HCT116 (cell line): Measurements from ENCODE around the gene USP1. TPM values are rescaled to one million over a fixed set of nuclear protein-coding genes. Genes with fewer than 3 reads are reported as not detected.

Experiments
- ATAC-seq: fragments of 200-7000 bp; cut with Tn5 transposase; 2 replicates; pipeline ENCODE4 v1.9.1; 2020; ENCODE audit warnings: mild to moderate bottlenecking, moderate library complexity
- BruUV-seq: library from RNA; stranded (reverse); fragments of 400-500 nt; replicated peaks from 2 replicates; lab custom pipeline; 2021; lab: Mats Ljungman, UMichigan
- CTCF ChIA-PET: fragments of 300-600 bp; sonication (Branson Sonifier 250); formaldehyde crosslinking; loops from one replicate; lab custom pipeline; 2021; ENCODE audit warnings: antibody characterized with exemption; lab: Charles Lee
- POLR2A ChIA-PET: fragments of 300-600, 350-600 bp; sonication (Branson Sonifier 250); formaldehyde crosslinking; loops from one replicate; lab custom pipeline; 2021; ENCODE audit warnings: antibody characterized with exemption; lab: Charles Lee
- RAD21 ChIA-PET, 2 experiments: fragments of 300-600 bp; sonication (Branson Sonifier 250); formaldehyde crosslinking; loops; one replicate each; lab custom pipeline; 2023; ENCODE audit warnings: low total read pairs in 2 of 2; ENCODE audit not compliant: uncharacterized antibody in 2 of 2, unreplicated experiment in 2 of 2, low non-redundant PET in 1 of 2; lab: Charles Lee
- DNase-seq: peaks from one replicate; pipeline ENCODE4 v3.0.0-alpha.2; 2010; ENCODE audit warnings: low read depth, low spot score
- H2AFZ ChIP-seq: fragments of 200-600 bp; shearing (Covaris generic), sonication (generic); 2 replicates; pipeline ENCODE4 v1.6.1; 2017; ENCODE audit warnings: low read depth, mixed run types, mixed read lengths, antibody characterized with exemption, low read length; ENCODE audit not compliant: poor library complexity, severe bottlenecking
- H3K27ac ChIP-seq: 2 replicates; pipeline ENCODE4 v1.5.1; 2012; ENCODE audit warnings: low read depth, low read length
- H3K27me3 ChIP-seq: fragments of 200-600 bp; sonication (generic); 2 replicates; pipeline ENCODE4 v1.6.1; 2016; ENCODE audit warnings: mixed run types, low read length, mixed read lengths; ENCODE audit not compliant: insufficient read depth
- H3K36me3 ChIP-seq, 2 experiments: fragments of 200-500 bp in 1 of 2; fragments of 200-600 bp in 1 of 2; sonication (Bioruptor generic) in 1 of 2; sonication (generic) in 1 of 2; 2 replicates each; pipeline versions ENCODE4 v1.5.1 to v1.6.1; 2014 to 2016; ENCODE audit warnings: low read length in 2 of 2, inconsistent platforms in 1 of 2, mixed read lengths in 1 of 2, mixed run types in 1 of 2; ENCODE audit not compliant: insufficient read depth in 2 of 2, control insufficient read depth in 1 of 2
- H3K4me1 ChIP-seq, 2 experiments: fragments of 200-600 bp in 1 of 2; sonication (generic) in 1 of 2; 2 replicates each; pipeline versions ENCODE4 v1.5.1 to v1.6.1; 2012 to 2017; ENCODE audit warnings: low read length in 2 of 2, inconsistent platforms in 1 of 2, mild to moderate bottlenecking in 1 of 2, mixed read lengths in 1 of 2, mixed run types in 1 of 2, moderate library complexity in 1 of 2; ENCODE audit not compliant: insufficient read depth in 2 of 2, control insufficient read depth in 1 of 2
- H3K4me2 ChIP-seq: fragments of 200-600 bp; sonication (generic); 2 replicates; pipeline ENCODE4 v1.6.1; 2017; ENCODE audit warnings: mixed run types, low read length, mixed read lengths
- H3K4me3 ChIP-seq, 2 experiments: fragments of 200-600 bp in 1 of 2; sonication (generic) in 1 of 2; replicated peaks in 1 of 2; 2 replicates each; pipeline ENCODE4 v1.5.1; 2011 to 2016; ENCODE audit warnings: low read length in 2 of 2, control low read depth in 1 of 2, low read depth in 1 of 2, mild to moderate bottlenecking in 1 of 2, mixed read lengths in 1 of 2, mixed run types in 1 of 2
- H3K79me2 ChIP-seq: fragments of 200-600 bp; sonication (generic); 2 replicates; pipeline ENCODE4 v1.6.1; 2017; ENCODE audit warnings: mild to moderate bottlenecking, mixed run types, low read length, moderate library complexity, mixed read lengths; ENCODE audit not compliant: insufficient read depth
- H3K9ac ChIP-seq: fragments of 200-600 bp; sonication (generic); 2 replicates; pipeline ENCODE4 v1.6.1; 2016; ENCODE audit warnings: low read length, mixed read lengths
- H3K9me2 ChIP-seq: fragments of 200-600 bp; sonication (generic), shearing (Covaris generic); 2 replicates; pipeline ENCODE4 v1.6.1; 2017; ENCODE audit warnings: mixed run types, mild to moderate bottlenecking, moderate library complexity; ENCODE audit not compliant: insufficient read depth
- H3K9me3 ChIP-seq, 2 experiments: fragments of 200-500 bp in 1 of 2; fragments of 200-600 bp in 1 of 2; sonication (Bioruptor generic) in 1 of 2; sonication (generic) in 1 of 2; 2 replicates each; pipeline ENCODE4 v1.6.1; 2014 to 2017; ENCODE audit warnings: low read length in 2 of 2, mixed read lengths in 2 of 2, inconsistent platforms in 1 of 2, low read depth in 1 of 2, mild to moderate bottlenecking in 1 of 2, mixed run types in 1 of 2, moderate library complexity in 1 of 2; ENCODE audit not compliant: control insufficient read depth in 1 of 2, insufficient read depth in 1 of 2
- H4K20me1 ChIP-seq: fragments of 200-600 bp; sonication (generic), shearing (Covaris generic); 2 replicates; pipeline ENCODE4 v1.6.1; 2017; ENCODE audit warnings: mixed run types, mild to moderate bottlenecking, moderate library complexity; ENCODE audit not compliant: insufficient read depth
- CBX3 ChIP-seq: IDR thresholded peaks from 2 replicates; pipeline ENCODE4 v1.6.1; 2012; ENCODE audit warnings: low read depth
- CEBPB ChIP-seq: IDR thresholded peaks from 2 replicates; pipeline ENCODE4 v1.6.1; 2012; ENCODE audit warnings: low read depth
- EGR1 ChIP-seq: IDR thresholded peaks from 2 replicates; pipeline ENCODE4 v1.6.1; 2012; ENCODE audit warnings: low read depth
- ELF1 ChIP-seq: IDR thresholded peaks from 2 replicates; pipeline ENCODE4 v1.6.1; 2012; ENCODE audit warnings: low read depth, borderline replicate concordance
- EZH2 ChIP-seq: fragments of 200-600 bp; sonication (generic); IDR thresholded peaks from 2 replicates; pipeline ENCODE4 v1.6.1; 2017; ENCODE audit warnings: antibody characterized with exemption, mixed run types
- FOSL1 ChIP-seq: IDR thresholded peaks from 2 replicates; pipeline ENCODE4 v1.6.1; 2012; ENCODE audit warnings: low read depth
- POLR2A ChIP-seq: IDR thresholded peaks from 2 replicates; pipeline ENCODE4 v1.7.0; 2011; ENCODE audit warnings: borderline replicate concordance; ENCODE audit not compliant: insufficient read depth, insufficient read length; ENCODE audit errors: extremely low read depth
- POLR2AphosphoS5 ChIP-seq: IDR thresholded peaks from 2 replicates; pipeline ENCODE4 v1.6.1; 2011; ENCODE audit warnings: mild to moderate bottlenecking, low read depth, low read length, moderate library complexity
- RAD21 ChIP-seq: IDR thresholded peaks from 2 replicates; pipeline ENCODE4 v1.6.1; 2012; ENCODE audit warnings: low read depth, mild to moderate bottlenecking
- TCF7L2 ChIP-seq: IDR thresholded peaks from 2 replicates; pipeline ENCODE4 v1.7.0; 2011; ENCODE audit warnings: borderline replicate concordance, inconsistent platforms; ENCODE audit not compliant: insufficient read depth, insufficient read length; ENCODE audit errors: extremely low read depth
- YY1 ChIP-seq: IDR thresholded peaks from 2 replicates; pipeline ENCODE4 v1.6.1; 2011; ENCODE audit warnings: low read length, low read depth, moderate library complexity, mild to moderate bottlenecking; ENCODE audit not compliant: insufficient replicate concordance; ENCODE audit errors: extremely low read depth
- ZFX ChIP-seq: fragments of 450-650 bp; IDR thresholded peaks from 2 replicates; pipeline ENCODE4 v1.6.1; 2017
- ZNF274 ChIP-seq: fragments of 200-500 bp; sonication (Bioruptor generic); IDR thresholded peaks from 2 replicates; pipeline ENCODE4 v1.6.1; 2014; ENCODE audit warnings: mild to moderate bottlenecking, low read depth, low read length, inconsistent platforms
- intact Hi-C: fragments of 100-400 bp; cut with micrococcal nuclease; formaldehyde crosslinking; loops from 2 replicates; pipeline ENCODE4 v1.10.0; 2022
- total RNA-seq: library from RNA; stranded (reverse); gene quantifications from one replicate; pipeline ENCODE4 v1.2.1, GENCODE V29; 2021; ENCODE audit not compliant: unreplicated experiment
- TF ChIP-seq, protein P1 (sequence below): IDR thresholded peaks from 2 replicates; pipeline ENCODE4 v1.6.1; 2012
- TF ChIP-seq, protein P2 (sequence below): IDR thresholded peaks from 2 replicates; pipeline ENCODE4 v1.6.1; 2012; ENCODE audit warnings: low read depth
- TF ChIP-seq, protein P3 (sequence below): IDR thresholded peaks from 2 replicates; pipeline ENCODE4 v1.6.1; 2012

USP1 gene
- total RNA-seq, 1 experiment from 2014 or later: 37.8 TPM

DNA sequence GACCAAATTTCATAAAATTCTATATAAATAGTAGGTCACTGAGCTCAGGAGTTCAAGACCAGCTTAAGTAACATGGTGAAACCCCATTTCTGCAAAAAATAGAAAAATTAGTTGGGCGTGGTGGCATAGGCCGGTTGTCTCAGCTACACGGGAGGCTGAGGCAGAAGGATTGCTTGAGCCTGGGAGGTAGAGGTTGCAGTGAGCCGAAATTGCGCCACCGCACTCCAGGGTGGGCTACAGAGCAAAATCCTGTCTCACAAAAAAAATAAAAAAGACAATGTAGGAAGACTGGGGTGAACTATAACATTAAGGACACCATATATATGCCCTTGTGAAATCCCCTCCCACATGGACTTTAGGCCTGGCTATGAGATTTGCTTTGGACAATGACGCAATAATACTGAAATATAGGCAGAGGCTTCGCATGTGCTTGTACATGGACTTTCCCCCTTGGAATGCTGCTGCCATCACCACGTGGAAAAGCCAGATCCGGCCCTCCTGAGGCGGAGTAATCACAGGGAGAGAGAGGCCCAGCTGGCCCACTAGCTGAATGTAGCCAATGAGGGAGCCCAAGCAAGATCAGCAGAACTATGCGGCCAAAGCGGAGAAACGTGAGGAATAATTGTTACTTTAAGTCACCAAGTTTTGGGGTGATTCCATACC lies 13.1 kb upstream of the USP1 start:
- no peaks in the 10 kb centered on the region for H3K79me2 ChIP-seq
- peak overlapping the region; percentile 86 for H2AFZ ChIP-seq
- DNase-seq: no peak
- TF ChIP-seq EZH2: no peak
- no peak for TF ChIP-seq EGR1
- TF ChIP-seq FOSL1: no peak
- TF ChIP-seq CEBPB: peak; percentile 45; the same call in 1 of the 2 replicates
- TF ChIP-seq, protein P1, sequence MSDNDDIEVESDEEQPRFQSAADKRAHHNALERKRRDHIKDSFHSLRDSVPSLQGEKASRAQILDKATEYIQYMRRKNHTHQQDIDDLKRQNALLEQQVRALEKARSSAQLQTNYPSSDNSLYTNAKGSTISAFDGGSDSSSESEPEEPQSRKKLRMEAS: 0 out of 2 replicates have a peak, but pooled peaks have one; percentile 16
- H3K9me3 ChIP-seq: no peaks in the 10 kb centered on the region
- RAD21 ChIA-PET: no interaction called here
- no peak overlapping the region for H3K9ac ChIP-seq
- H3K9me2 ChIP-seq: no peaks in the 10 kb centered on the region
- H3K27me3 ChIP-seq: no peaks in the 10 kb centered on the region
- H4K20me1 ChIP-seq: no peaks in the 10 kb centered on the region
- peak; percentile 32; the same call in 1 of the 2 replicates for ATAC-seq
- H3K4me1 ChIP-seq: peaks cover 0 to 11% of the 10 kb centered on the region in 2 experiments; a peak in 3 of 4 replicates
- no peak overlapping the region for H3K4me3 ChIP-seq
- no TSS peak for BruUV-seq
- H3K27ac ChIP-seq: no peak overlapping the region
- intact Hi-C loops: no loop called here
- CTCF ChIA-PET: no interaction called here
- POLR2A ChIA-PET: interaction anchor here (0.8 kb wide), 1 partner anchor 13 kb away, joined by 3 read pairs; the partner anchor contains the start of gene USP1
- no peak overlapping the region for H3K4me2 ChIP-seq
- no peaks in the 10 kb centered on the region for H3K36me3 ChIP-seq

DNA sequence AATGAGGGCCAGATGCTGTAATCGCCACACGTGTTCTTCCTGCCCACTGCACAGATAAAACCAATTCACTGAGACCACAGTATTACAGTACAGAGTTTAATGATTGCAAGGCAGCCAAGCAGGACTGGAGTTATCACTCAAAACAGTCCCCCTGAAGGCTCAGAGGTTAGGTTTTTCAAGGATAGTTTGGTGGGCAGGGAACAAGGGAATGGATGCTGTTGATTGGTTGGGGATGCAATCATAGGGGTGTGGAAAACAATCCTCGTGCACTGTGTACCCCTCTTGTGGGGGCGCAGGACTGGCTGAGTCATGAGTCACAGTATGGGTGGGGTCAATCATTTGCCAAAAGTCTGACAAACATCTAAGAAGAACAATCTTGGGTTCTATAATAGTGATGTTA lies 12.4 kb upstream of the USP1 start:
- H3K27ac ChIP-seq: no peak overlapping the region
- H3K4me2 ChIP-seq: peak overlapping the region; percentile 44; the same call in 1 of the 2 replicates
- no peak overlapping the region for H3K9ac ChIP-seq
- RAD21 ChIA-PET: no interaction called here
- H3K36me3 ChIP-seq: no peaks in the 10 kb centered on the region
- DNase-seq (no peak), ATAC-seq (peak; percentile 79)
- no TSS peak for BruUV-seq
- H3K9me2 ChIP-seq: no peaks in the 10 kb centered on the region
- peaks cover 0 to 11% of the 10 kb centered on the region in 2 experiments; a peak in 3 of 4 replicates for H3K4me1 ChIP-seq
- intact Hi-C loops: no loop called here
- no peak overlapping the region for H3K4me3 ChIP-seq
- no peaks in the 10 kb centered on the region for H3K9me3 ChIP-seq
- POLR2A ChIA-PET: interaction anchor here (0.8 kb wide), 1 partner anchor 12 kb away, joined by 3 read pairs; the partner anchor contains the start of gene USP1
- CTCF ChIA-PET: no interaction called here
- no peaks in the 10 kb centered on the region for H4K20me1 ChIP-seq
- H3K79me2 ChIP-seq: no peaks in the 10 kb centered on the region
- peak overlapping the region; percentile 86 for H2AFZ ChIP-seq
- no peaks in the 10 kb centered on the region for H3K27me3 ChIP-seq
- TF ChIP-seq, protein P2, sequence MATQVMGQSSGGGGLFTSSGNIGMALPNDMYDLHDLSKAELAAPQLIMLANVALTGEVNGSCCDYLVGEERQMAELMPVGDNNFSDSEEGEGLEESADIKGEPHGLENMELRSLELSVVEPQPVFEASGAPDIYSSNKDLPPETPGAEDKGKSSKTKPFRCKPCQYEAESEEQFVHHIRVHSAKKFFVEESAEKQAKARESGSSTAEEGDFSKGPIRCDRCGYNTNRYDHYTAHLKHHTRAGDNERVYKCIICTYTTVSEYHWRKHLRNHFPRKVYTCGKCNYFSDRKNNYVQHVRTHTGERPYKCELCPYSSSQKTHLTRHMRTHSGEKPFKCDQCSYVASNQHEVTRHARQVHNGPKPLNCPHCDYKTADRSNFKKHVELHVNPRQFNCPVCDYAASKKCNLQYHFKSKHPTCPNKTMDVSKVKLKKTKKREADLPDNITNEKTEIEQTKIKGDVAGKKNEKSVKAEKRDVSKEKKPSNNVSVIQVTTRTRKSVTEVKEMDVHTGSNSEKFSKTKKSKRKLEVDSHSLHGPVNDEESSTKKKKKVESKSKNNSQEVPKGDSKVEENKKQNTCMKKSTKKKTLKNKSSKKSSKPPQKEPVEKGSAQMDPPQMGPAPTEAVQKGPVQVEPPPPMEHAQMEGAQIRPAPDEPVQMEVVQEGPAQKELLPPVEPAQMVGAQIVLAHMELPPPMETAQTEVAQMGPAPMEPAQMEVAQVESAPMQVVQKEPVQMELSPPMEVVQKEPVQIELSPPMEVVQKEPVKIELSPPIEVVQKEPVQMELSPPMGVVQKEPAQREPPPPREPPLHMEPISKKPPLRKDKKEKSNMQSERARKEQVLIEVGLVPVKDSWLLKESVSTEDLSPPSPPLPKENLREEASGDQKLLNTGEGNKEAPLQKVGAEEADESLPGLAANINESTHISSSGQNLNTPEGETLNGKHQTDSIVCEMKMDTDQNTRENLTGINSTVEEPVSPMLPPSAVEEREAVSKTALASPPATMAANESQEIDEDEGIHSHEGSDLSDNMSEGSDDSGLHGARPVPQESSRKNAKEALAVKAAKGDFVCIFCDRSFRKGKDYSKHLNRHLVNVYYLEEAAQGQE: no peak
- TF ChIP-seq ZNF274 (no peak), ZFX (no peak), POLR2AphosphoS5 (no peak), EGR1 (0 out of 2 replicates have a peak, but pooled peaks have one; percentile 24), ELF1 (no peak), TCF7L2 (no peak), POLR2A (no peak), YY1 (no peak), RAD21 (no peak), CBX3 (no peak)
- TF ChIP-seq, protein P3, sequence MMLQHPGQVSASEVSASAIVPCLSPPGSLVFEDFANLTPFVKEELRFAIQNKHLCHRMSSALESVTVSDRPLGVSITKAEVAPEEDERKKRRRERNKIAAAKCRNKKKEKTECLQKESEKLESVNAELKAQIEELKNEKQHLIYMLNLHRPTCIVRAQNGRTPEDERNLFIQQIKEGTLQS: no peak
